ENCODE data around the gene ARVCF. TPM values are rescaled to one million over a fixed set of nuclear protein-coding genes. Genes with fewer than 3 reads are reported as not detected.

The ARVCF gene
- total and polyA plus RNA-seq, 2 experiments from 2014 or later, result 1.1 to 4.0 TPM

- Histone ChIP-seq H3K36me3 (ENCODE audit: low read depth) (no peaks in the 10 kb centered on the region), H3K27me3 (replicated peaks; ENCODE audit: insufficient read depth) (no peaks in the 10 kb centered on the region), H4K20me1 (ENCODE audit: insufficient read depth) (no peaks in the 10 kb centered on the region), H3K9me3 (ENCODE audit: low read depth) (no peaks in the 10 kb centered on the region), H3K9ac (no peak overlapping the region), H3F3A (ENCODE audit: insufficient read depth) (no peaks in the 10 kb centered on the region), H3K27ac (no peak overlapping the region), H2AFZ (no peak overlapping the region), H3K4me2 (ENCODE audit: unreplicated experiment) (no peak overlapping the region), H3K79me2 (ENCODE audit: insufficient read depth) (peaks cover 27% of the 10 kb centered on the region), H3K4me3 (no peak overlapping the region), H3K9me2 (ENCODE audit: insufficient read depth) (no peaks in the 10 kb centered on the region), H3K4me1 (ENCODE audit: insufficient read depth) (no peaks in the 10 kb centered on the region)
- TF ChIP-seq EZH2 (IDR thresholded peaks at IDR 0.05; ENCODE audit: insufficient read depth, poor library complexity, severe bottlenecking), result no peak
- TF ChIP-seq EZH2phosphoT487 (IDR thresholded peaks at IDR 0.05; ENCODE audit: insufficient read depth, low read depth), result no peak
- 86 to 88% methylated on average over 9 of the region's 9 CpGs for WGBS, 2 experiments (ENCODE audit: low coverage in 1 of 2, low lambda C conversion rate in 2 of 2, missing lambda C conversion rate in 2 of 2)
- no peak for DNase-seq
- in situ Hi-C loops (cut with MboI), result no loop called here
Measured at GRCh38 chr22:19933341-19934241, 83.0 kb downstream of the ARVCF start.

DNA sequence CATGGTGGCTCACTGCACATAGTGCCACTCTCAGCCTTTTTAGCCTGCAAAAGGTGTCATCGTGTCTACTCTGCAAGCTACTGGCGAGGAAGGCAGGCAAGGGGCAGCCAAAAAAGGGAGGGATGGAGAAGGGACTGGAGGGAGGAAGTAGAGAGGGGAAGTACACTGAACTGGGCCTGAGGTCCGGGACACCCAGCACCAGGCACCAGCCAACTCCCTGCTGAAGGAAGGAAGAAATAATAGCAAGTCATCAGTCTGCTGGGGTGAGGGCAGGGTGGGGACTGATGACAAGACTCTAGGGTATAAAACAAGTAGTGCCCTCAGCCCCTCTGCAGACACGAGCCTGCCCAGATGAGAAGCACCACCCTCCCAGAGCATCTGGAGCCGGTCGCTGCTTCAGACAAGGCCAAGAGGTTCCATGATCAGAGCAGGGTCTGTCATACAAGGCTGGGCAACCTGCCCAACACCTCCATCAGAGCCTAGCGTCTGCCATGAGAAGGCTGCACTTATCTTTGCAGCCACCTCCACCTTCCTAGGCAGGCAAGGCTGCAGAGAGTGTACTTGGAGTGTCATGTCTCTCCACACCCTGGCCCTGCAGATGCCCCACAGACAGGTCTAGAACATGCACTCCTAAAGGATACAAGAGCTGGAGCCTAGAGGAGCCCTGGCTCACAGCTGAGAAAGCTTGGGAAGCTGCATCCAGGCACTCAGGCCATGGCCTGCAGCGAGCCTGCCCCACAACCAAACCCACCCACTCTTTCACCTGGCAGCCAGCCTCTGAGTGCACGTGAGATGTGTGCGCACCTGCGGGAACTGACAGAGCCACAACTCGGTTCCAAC lies 84.0 kb downstream of the ARVCF start:
- no peak overlapping the region for H3K9ac ChIP-seq
- no peaks in the 10 kb centered on the region for H4K20me1 ChIP-seq (ENCODE audit: insufficient read depth)
- no peaks in the 10 kb centered on the region for H3F3A ChIP-seq (ENCODE audit: insufficient read depth)
- no peak overlapping the region for H3K27ac ChIP-seq
- H3K27me3 ChIP-seq (replicated peaks; ENCODE audit: insufficient read depth), result no peaks in the 10 kb centered on the region
- H2AFZ ChIP-seq, result no peak overlapping the region
- in situ Hi-C loops (cut with MboI), result no loop called here
- H3K9me2 ChIP-seq (ENCODE audit: insufficient read depth), result no peaks in the 10 kb centered on the region
- H3K9me3 ChIP-seq (ENCODE audit: low read depth), result no peaks in the 10 kb centered on the region
- TF ChIP-seq EZH2 (IDR thresholded peaks at IDR 0.05; ENCODE audit: insufficient read depth, poor library complexity, severe bottlenecking), result no peak
- TF ChIP-seq EZH2phosphoT487 (IDR thresholded peaks at IDR 0.05; ENCODE audit: insufficient read depth, low read depth), result no peak
- no peaks in the 10 kb centered on the region for H3K36me3 ChIP-seq (ENCODE audit: low read depth)
- peaks cover 17% of the 10 kb centered on the region; the same call in 1 of the 2 replicates for H3K79me2 ChIP-seq (ENCODE audit: insufficient read depth)
- H3K4me3 ChIP-seq, result no peak overlapping the region
- WGBS, 2 experiments (ENCODE audit: low coverage in 1 of 2, low lambda C conversion rate in 2 of 2, missing lambda C conversion rate in 2 of 2), result 62 to 69% methylated on average over 12 of the region's 12 CpGs
- H3K4me1 ChIP-seq (ENCODE audit: insufficient read depth), result no peaks in the 10 kb centered on the region
- H3K4me2 ChIP-seq (ENCODE audit: unreplicated experiment), result no peak overlapping the region
- no peak for DNase-seq

DNA sequence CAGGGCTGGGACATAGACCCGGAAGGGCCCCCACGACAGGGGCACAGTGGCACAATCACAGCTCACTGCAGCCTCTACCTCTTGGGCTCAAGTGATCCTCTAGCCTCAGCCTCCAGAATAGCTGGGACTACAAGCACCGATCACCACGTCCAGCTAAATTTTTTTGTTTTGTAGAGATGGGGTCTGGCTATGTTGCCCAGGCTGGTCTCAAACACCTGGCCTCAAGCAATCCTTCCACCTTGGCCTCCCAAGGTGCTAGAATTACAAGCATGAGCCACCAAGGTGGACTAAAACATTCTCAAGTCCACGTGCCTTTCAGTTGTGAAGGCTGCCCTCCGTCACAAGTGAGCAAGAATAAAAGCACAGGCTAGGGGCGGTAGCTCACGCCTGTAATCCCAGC lies 85.1 kb downstream of the ARVCF start:
- Histone ChIP-seq H4K20me1 (ENCODE audit: insufficient read depth) (no peaks in the 10 kb centered on the region), H3K4me2 (ENCODE audit: unreplicated experiment) (no peak overlapping the region), H3K4me1 (ENCODE audit: insufficient read depth) (no peaks in the 10 kb centered on the region), H3K27me3 (replicated peaks; ENCODE audit: insufficient read depth) (no peaks in the 10 kb centered on the region), H3K4me3 (no peak overlapping the region), H3K79me2 (ENCODE audit: insufficient read depth) (0 out of 2 replicates have a peak, but pooled peaks cover 7% of the 10 kb centered on the region), H3K9me2 (ENCODE audit: insufficient read depth) (no peaks in the 10 kb centered on the region), H3K36me3 (ENCODE audit: low read depth) (no peaks in the 10 kb centered on the region), H3K9ac (no peak overlapping the region), H3F3A (ENCODE audit: insufficient read depth) (no peaks in the 10 kb centered on the region), H3K27ac (no peak overlapping the region), H2AFZ (no peak overlapping the region), H3K9me3 (ENCODE audit: low read depth) (no peaks in the 10 kb centered on the region)
- WGBS, 2 experiments (ENCODE audit: low coverage in 1 of 2, low lambda C conversion rate in 2 of 2, missing lambda C conversion rate in 2 of 2), result 92 to 95% methylated on average over 8 of the region's 8 CpGs
- no peak for DNase-seq
- in situ Hi-C loops (cut with MboI), result no loop called here
- no peak for TF ChIP-seq EZH2 (IDR thresholded peaks at IDR 0.05; ENCODE audit: insufficient read depth, poor library complexity, severe bottlenecking)
- no peak for TF ChIP-seq EZH2phosphoT487 (IDR thresholded peaks at IDR 0.05; ENCODE audit: insufficient read depth, low read depth)
